GM12875 (cell line): ENCODE results near the gene AVPI1.
A peak's percentile ranks its signal among the peaks of the same experiment; 100 is the strongest.

Experiments
- H3K4me3 ChIP-seq: one replicate; pipeline ENCODE4 v1.5.1; 2011; ENCODE audit warnings: low read depth, low read length, control low read depth
- CTCF ChIP-seq: IDR thresholded peaks from 2 replicates; pipeline ENCODE4 v1.5.1; 2011; ENCODE audit warnings: low read depth, mild to moderate bottlenecking, control low read depth, inconsistent platforms, low read length, moderate library complexity, borderline replicate concordance; ENCODE audit not compliant: insufficient read depth

Gene AVPI1

DNA sequence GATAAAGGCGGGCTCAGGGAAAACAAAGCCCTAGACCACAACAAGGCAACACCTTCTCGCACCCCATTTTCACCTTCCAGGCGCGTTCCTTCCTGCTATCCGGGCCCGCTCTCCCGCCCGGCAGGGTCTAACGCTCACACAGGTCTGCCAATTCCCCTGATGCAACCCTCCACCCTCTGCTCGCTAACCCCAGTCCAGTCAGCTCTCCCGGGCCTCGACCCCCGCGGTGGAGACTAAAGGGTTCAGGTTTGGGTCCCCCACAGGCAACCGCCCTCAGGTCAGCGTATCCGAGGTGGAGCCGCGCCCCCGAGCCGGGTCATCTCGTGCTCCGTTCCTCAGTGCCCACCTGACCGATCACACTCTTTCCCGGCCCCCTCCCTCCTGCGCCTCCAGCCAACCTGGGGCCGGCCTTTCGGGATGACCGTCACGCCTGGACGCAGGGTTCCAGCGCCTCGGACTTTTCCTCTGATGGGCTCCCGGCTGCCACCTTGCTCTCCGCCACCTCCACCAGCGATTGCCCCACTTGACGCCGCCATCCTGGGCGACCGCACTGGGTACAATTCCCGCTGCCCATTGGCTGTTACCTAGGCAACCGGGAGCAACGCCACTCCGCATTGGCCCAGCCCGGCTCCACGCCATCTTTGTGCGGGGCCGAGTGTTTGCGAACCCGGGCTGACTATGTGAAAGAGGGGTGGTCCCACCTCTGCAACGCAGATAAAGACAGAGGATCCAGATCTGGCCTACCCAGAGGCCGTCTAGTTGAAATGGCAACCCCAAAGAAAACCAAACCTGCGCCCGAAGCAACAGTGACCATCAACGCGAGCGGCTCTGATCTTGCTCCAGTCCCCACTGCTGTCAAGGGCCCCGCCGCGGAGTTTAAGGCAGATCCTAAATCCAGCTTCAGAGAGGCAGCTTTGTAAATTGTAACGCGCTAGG is 53.8 kb downstream of the AVPI1 start, which contains the start of gene MORN4:
Gene MORN4, minus strand, starts transcription at position 552 of the 936 bp plus-strand sequence. CDS start 13,847 bp downstream, outside the sequence.
- H3K4me3 ChIP-seq, result peak within 1 kb of the TSS; percentile 71
- no peak for TF ChIP-seq CTCF

DNA sequence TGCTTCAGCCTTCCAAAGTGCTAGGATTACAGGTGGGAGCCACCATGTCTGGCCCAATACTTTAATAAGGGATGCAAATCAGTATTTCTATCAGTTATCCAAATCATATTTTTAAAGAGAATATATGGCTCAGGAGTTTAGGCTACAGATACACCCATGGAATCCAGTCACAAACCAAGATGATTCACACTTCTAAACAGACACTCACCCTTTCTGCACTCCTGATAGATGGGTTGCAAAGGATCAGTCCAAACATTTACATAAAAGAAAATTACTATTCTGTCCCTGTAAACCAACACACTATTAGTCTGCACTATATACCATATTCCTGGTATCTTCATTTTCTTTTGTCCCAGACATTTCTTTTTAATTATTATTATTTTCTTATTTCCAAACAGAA is 55.9 kb downstream of the AVPI1 start:
- TF ChIP-seq CTCF, result no peak
- no peak overlapping the region for H3K4me3 ChIP-seq

- no peak overlapping the region for H3K4me3 ChIP-seq
- no peak for TF ChIP-seq CTCF
Measured at GRCh38 chr10:97629289-97629688, 57.8 kb downstream of the AVPI1 start.

GRCh38 chr10:97628228-97628627 is 58.8 kb downstream of the AVPI1 start:
- TF ChIP-seq CTCF, result no peak
- H3K4me3 ChIP-seq, result no peak overlapping the region

- H3K4me3 ChIP-seq, result no peak overlapping the region
- no peak for TF ChIP-seq CTCF
Measured at GRCh38 chr10:97627731-97628130, 59.3 kb downstream of the AVPI1 start.
